Upper lobe of left lung (tissue), 6 donors: ENCODE results near the gene IL16. TPM values are rescaled to one million over a fixed set of nuclear protein-coding genes. Genes with fewer than 3 reads are reported as not detected.
A peak's percentile ranks its signal among the peaks of the same experiment; 100 is the strongest.

Source experiments
- ATAC-seq, 2 donors: fragments of 200-7000 bp; cut with Tn5 transposase; one replicate each; pipeline ENCODE4 v1.9.1; 2022; ENCODE audit warnings: mild to moderate bottlenecking in 2 of 2, moderate library complexity in 2 of 2; ENCODE audit not compliant: low FRiP score in 2 of 2
- DNase-seq, 2 donors: peaks; one replicate each; pipeline ENCODE4 v3.0.0-alpha.2; 2019 to 2020
- H3K27ac ChIP-seq, 4 donors: fragments of 200-600 bp; sonication (generic); one replicate each; pipeline ENCODE4 v1.5.1; 2016 to 2019
- H3K27me3 ChIP-seq, 4 donors: fragments of 200-600 bp; sonication (generic); one replicate each; pipeline ENCODE4 v1.5.1; 2017 to 2019
- H3K36me3 ChIP-seq, 4 donors: fragments of 200-600 bp; sonication (generic); one replicate each; pipeline ENCODE4 v1.5.1; 2016 to 2019
- H3K4me1 ChIP-seq, 4 donors: fragments of 200-600 bp; sonication (generic); one replicate each; pipeline ENCODE4 v1.5.1; 2018 to 2019
- H3K4me3 ChIP-seq, 4 donors: fragments of 200-600 bp; sonication (generic); one replicate each; pipeline ENCODE4 v1.5.1; 2017 to 2019; ENCODE audit warnings: mild to moderate bottlenecking in 2 of 4, moderate library complexity in 1 of 4
- H3K9me3 ChIP-seq, 4 donors: fragments of 200-600 bp; sonication (generic); one replicate each; pipeline ENCODE4 v1.5.1; 2018 to 2019
- EP300 ChIP-seq, 4 donors: sonication (generic); formaldehyde crosslinking; IDR thresholded peaks; one replicate each; pipeline ENCODE4 v1.5.1; 2017; ENCODE audit warnings: antibody characterized with exemption in 4 of 4, control low read depth in 2 of 4
- POLR2A ChIP-seq, 4 donors: fragments of 450-650 bp; IDR thresholded peaks; one replicate each; pipeline ENCODE4 v1.5.1; 2016 to 2017; ENCODE audit warnings: antibody characterized with exemption in 4 of 4, mild to moderate bottlenecking in 2 of 4
- POLR2AphosphoS5 ChIP-seq, 2 donors: sonication (generic); formaldehyde crosslinking; IDR thresholded peaks; one replicate each; pipeline ENCODE4 v1.5.1; 2017; ENCODE audit warnings: antibody characterized with exemption in 2 of 2
- WGBS, 2 donors: methylation state at CpG; one replicate each; pipeline ENCODE4 v1.1.5; 2017 to 2018; 5-methylcytosine and 5-hydroxymethylcytosine counted together
- total RNA-seq, 6 donors: library from RNA; depleted of rRNA in 4 of 6; stranded (reverse); fragments of >200 nt in 4 of 6; gene quantifications; one replicate each; pipeline versions ENCODE4 v1.1.0 to v1.2.1, GENCODE V29; 2016 to 2021
- TF ChIP-seq, protein P1 (sequence below), 6 experiments: fragments of 450-650 bp in 4 of 6; fragments of 200-600 bp in 2 of 6; sonication (generic) in 2 of 6; IDR thresholded peaks; one replicate each; pipeline ENCODE4 v1.5.1; 2016 to 2019; ENCODE audit warnings: antibody characterized with exemption in 6 of 6
- donor health status: DM: no; HTN: no; CAD: no; lungs with moderate emphysema.
- donor health status: DM: no; HTN: yes; CAD: no; lungs with severe emphysema.

Gene IL16
- total RNA-seq, 6 donors from 2014 or later = 18.9 to 102 (median 31.8) TPM

DNA sequence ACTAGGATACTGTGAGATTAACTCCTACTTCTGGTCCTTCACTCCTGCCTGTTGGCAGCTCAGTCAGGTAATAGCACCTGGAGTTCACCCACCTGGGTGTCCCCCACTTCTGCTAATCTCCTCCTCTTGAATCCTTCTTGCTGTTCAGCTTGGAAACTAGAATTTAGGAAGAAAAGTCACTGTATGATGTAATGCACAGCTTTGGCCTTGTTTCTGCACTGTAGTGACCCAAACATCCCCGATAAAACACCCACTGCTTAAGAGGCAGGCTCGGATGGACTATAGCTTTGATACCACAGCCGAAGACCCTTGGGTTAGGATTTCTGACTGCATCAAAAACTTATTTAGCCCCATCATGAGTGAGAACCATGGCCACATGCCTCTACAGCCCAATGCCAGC is 102.5 kb downstream of the IL16 start:
- peaks cover 40 to 68% (median 58%) of the 10 kb centered on the region in 4 donors for H3K4me1 ChIP-seq
- H3K9me3 ChIP-seq = no peaks in the 10 kb centered on the region
- H3K27ac ChIP-seq = peak overlapping the region in 3 of 4 donors; percentile 79 to 83 (median 83)
- no peak for DNase-seq
- H3K36me3 ChIP-seq = peaks cover 0 to 59% (median 17%) of the 10 kb centered on the region in 4 donors
- TF ChIP-seq, protein P1, sequence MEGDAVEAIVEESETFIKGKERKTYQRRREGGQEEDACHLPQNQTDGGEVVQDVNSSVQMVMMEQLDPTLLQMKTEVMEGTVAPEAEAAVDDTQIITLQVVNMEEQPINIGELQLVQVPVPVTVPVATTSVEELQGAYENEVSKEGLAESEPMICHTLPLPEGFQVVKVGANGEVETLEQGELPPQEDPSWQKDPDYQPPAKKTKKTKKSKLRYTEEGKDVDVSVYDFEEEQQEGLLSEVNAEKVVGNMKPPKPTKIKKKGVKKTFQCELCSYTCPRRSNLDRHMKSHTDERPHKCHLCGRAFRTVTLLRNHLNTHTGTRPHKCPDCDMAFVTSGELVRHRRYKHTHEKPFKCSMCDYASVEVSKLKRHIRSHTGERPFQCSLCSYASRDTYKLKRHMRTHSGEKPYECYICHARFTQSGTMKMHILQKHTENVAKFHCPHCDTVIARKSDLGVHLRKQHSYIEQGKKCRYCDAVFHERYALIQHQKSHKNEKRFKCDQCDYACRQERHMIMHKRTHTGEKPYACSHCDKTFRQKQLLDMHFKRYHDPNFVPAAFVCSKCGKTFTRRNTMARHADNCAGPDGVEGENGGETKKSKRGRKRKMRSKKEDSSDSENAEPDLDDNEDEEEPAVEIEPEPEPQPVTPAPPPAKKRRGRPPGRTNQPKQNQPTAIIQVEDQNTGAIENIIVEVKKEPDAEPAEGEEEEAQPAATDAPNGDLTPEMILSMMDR (IDR thresholded peaks at IDR 0.05) = no peak
- no peak for TF ChIP-seq POLR2AphosphoS5 (IDR thresholded peaks at IDR 0.05)
- no peak for TF ChIP-seq POLR2A (IDR thresholded peaks at IDR 0.05)
- no peak for TF ChIP-seq EP300 (IDR thresholded peaks at IDR 0.05)
- no peak for ATAC-seq
- peak overlapping the region in 3 of 4 donors; percentile 34 to 50 (median 42) for H3K4me3 ChIP-seq
- H3K27me3 ChIP-seq = no peaks in the 10 kb centered on the region
- WGBS, 2 donors = 71 to 73% methylated on average over 3 of the region's 3 CpGs

DNA sequence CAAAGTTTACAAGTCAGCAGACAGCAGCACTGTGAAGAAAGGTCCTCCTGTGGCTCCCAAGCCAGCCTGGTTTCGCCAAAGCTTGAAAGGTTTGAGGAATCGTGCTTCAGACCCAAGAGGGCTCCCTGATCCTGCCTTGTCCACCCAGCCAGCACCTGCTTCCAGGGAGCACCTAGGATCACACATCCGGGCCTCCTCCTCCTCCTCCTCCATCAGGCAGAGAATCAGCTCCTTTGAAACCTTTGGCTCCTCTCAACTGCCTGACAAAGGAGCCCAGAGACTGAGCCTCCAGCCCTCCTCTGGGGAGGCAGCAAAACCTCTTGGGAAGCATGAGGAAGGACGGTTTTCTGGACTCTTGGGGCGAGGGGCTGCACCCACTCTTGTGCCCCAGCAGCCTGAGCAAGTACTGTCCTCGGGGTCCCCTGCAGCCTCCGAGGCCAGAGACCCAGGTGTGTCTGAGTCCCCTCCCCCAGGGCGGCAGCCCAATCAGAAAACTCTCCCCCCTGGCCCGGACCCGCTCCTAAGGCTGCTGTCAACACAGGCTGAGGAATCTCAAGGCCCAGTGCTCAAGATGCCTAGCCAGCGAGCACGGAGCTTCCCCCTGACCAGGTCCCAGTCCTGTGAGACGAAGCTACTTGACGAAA is 103.1 kb downstream of the IL16 start:
- no peak for DNase-seq
- ATAC-seq = no peak
- H3K4me3 ChIP-seq = peak overlapping the region in 3 of 4 donors; percentile 34 to 50 (median 42)
- H3K36me3 ChIP-seq = peaks cover 0 to 61% (median 19%) of the 10 kb centered on the region in 4 donors
- TF ChIP-seq EP300 (IDR thresholded peaks at IDR 0.05) (no peak), POLR2A (IDR thresholded peaks at IDR 0.05) (no peak)
- TF ChIP-seq, protein P1 (IDR thresholded peaks at IDR 0.05) = no peak
- WGBS, 2 donors = 72 to 79% methylated on average over 4 to 14 of the region's 14 CpGs
- no peaks in the 10 kb centered on the region for H3K9me3 ChIP-seq
- no peaks in the 10 kb centered on the region for H3K27me3 ChIP-seq
- H3K4me1 ChIP-seq = peaks cover 40 to 67% (median 57%) of the 10 kb centered on the region in 4 donors
- peak overlapping the region in 3 of 4 donors; percentile 79 to 83 (median 83) for H3K27ac ChIP-seq

DNA sequence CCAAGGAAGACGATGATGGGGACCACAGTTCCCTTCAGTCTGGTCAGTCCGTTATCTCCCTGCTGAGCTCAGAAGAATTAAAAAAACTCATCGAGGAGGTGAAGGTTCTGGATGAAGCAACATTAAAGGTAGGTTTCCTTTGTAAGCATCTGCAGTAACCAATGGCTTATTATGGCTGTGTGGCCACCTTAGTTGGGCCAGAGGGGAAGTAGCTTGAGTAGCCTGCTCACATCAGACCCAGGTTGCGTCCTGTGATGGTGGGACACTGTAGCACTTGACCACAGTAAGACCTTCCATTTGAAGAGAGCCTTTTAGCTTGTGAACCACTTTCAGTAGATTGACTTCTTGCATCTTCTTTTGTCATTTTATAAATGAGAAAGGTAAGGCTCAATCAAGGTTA is 104.7 kb downstream of the IL16 start:
- H3K27ac ChIP-seq = peak overlapping the region in 3 of 4 donors; percentile 65 to 74 (median 73)
- peaks cover 7 to 78% (median 33%) of the 10 kb centered on the region in 4 donors for H3K36me3 ChIP-seq
- peaks cover 28 to 59% (median 45%) of the 10 kb centered on the region in 4 donors for H3K4me1 ChIP-seq

DNA sequence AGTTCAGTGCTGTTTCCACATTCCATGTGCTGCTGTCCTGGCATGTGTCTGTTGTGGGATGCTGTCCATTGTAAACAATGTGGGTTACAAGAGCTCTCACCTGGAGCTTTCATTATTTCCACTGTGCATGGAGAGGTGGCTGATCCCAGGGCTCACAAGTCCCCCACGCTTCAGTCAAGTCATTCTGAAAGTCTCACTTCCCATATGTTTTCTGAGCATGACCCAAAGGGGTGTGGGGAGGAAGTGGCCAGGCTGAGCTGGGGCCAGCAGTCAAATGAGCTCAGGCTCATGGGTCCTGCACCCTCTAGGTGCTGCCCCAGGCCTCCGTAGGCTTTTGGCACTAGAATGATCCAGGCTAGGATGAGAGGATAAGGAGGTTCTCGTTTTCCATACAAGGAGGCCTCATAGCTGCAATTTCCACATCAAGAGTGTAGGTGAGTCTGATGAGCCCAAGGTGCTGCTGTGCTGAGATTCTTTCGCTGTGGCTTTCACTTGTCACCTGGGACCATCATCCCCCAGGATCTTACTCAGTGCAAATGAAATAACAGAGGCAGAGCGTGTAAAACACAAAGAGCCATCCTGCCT is 105.2 kb downstream of the IL16 start:
- ATAC-seq (peak; percentile 72 to 74), DNase-seq (peak in 1 of 2 donors; percentile 73)
- H3K36me3 ChIP-seq = peaks cover 13 to 83% (median 37%) of the 10 kb centered on the region in 4 donors
- peak overlapping the region; percentile 65 to 74 (median 70) for H3K27ac ChIP-seq
- H3K9me3 ChIP-seq = no peaks in the 10 kb centered on the region
- peaks cover 25 to 54% (median 41%) of the 10 kb centered on the region in 4 donors for H3K4me1 ChIP-seq
- WGBS, 2 donors = 61 to 89% methylated on average over 2 to 5 of the region's 5 CpGs
- TF ChIP-seq, protein P1 (IDR thresholded peaks at IDR 0.05) = no peak
- TF ChIP-seq POLR2A (IDR thresholded peaks at IDR 0.05) (no peak), EP300 (IDR thresholded peaks at IDR 0.05) (no peak)
- H3K27me3 ChIP-seq = no peaks in the 10 kb centered on the region
- no peak overlapping the region for H3K4me3 ChIP-seq

More for the DNA sequence above, 104.7 kb downstream of the IL16 start:
- TF ChIP-seq, protein P1 (IDR thresholded peaks at IDR 0.05) = no peak
- no peak for TF ChIP-seq EP300 (IDR thresholded peaks at IDR 0.05)
- TF ChIP-seq POLR2A (IDR thresholded peaks at IDR 0.05) = no peak
- no peak for TF ChIP-seq POLR2AphosphoS5 (IDR thresholded peaks at IDR 0.05)
- DNase-seq (no peak), ATAC-seq (no peak)
- WGBS, 2 donors = 86 to 94% methylated on average over 4 of the region's 4 CpGs
- H3K4me3 ChIP-seq = peak overlapping the region in 1 of 4 donors; percentile 50
- H3K9me3 ChIP-seq = no peaks in the 10 kb centered on the region
- H3K27me3 ChIP-seq = no peaks in the 10 kb centered on the region
